GM19328 (cell line): ENCODE data around the gene CAVIN4.

Experiments used
- ATAC-seq: cut with Tn5 transposase; IDR thresholded peaks from one replicate; pipeline ENCODE4 v1.9.1; 2021; ENCODE audit warnings: mild to moderate bottlenecking, moderate library complexity; ENCODE audit not compliant: unreplicated experiment

The CAVIN4 gene

GRCh38 chr9:100577776-100578448, at the start of gene CAVIN4:
TSS of gene CAVIN4 (plus strand) at chr9:100578079. CDS start at chr9:100578144, 65 bp downstream.
- no peak for ATAC-seq

GRCh38 chr9:100534401-100534800, 43.5 kb upstream of the CAVIN4 start:
- ATAC-seq, result no peak

- ATAC-seq, result no peak
These were observed 37.6 kb upstream of the CAVIN4 start for GRCh38 chr9:100540327-100540726.

- no peak for ATAC-seq
These were observed 28.8 kb upstream of the CAVIN4 start for GRCh38 chr9:100549048-100549447.

- peak; percentile 36 for ATAC-seq
These were observed 22.9 kb upstream of the CAVIN4 start for GRCh38 chr9:100554935-100555401.

GRCh38 chr9:100555471-100555870, 22.4 kb upstream of the CAVIN4 start:
- peak; percentile 70 for ATAC-seq

- ATAC-seq, result no peak
These were observed 20.8 kb upstream of the CAVIN4 start for GRCh38 chr9:100557053-100557452.

- ATAC-seq, result no peak
These were observed 16.6 kb upstream of the CAVIN4 start for GRCh38 chr9:100561256-100561655.

- ATAC-seq, result no peak
These were observed 10.0 kb upstream of the CAVIN4 start for GRCh38 chr9:100567856-100568255.

- ATAC-seq, result no peak
These were observed 4.1 kb upstream of the CAVIN4 start for GRCh38 chr9:100573655-100574260.

- no peak for ATAC-seq
These were observed 2.9 kb upstream of the CAVIN4 start for GRCh38 chr9:100575006-100575405.

GRCh38 chr9:100575765-100576386, 2.0 kb upstream of the CAVIN4 start:
- ATAC-seq, result no peak

GRCh38 chr9:100578610-100579009, 731 bp downstream of the CAVIN4 start:
- no peak for ATAC-seq

GRCh38 chr9:100579665-100580064, 1.8 kb downstream of the CAVIN4 start:
- no peak for ATAC-seq

- ATAC-seq, result no peak
These were observed 2.4 kb downstream of the CAVIN4 start for GRCh38 chr9:100580257-100580656.

- no peak for ATAC-seq
These were observed 3.2 kb downstream of the CAVIN4 start for GRCh38 chr9:100581081-100581480.

- ATAC-seq, result no peak
These were observed 3.8 kb downstream of the CAVIN4 start for GRCh38 chr9:100581661-100582060.

GRCh38 chr9:100583014-100583802, 5.3 kb downstream of the CAVIN4 start:
- ATAC-seq, result no peak

- no peak for ATAC-seq
These were observed 7.1 kb downstream of the CAVIN4 start for GRCh38 chr9:100584951-100585350.

- ATAC-seq, result no peak
These were observed 8.2 kb downstream of the CAVIN4 start for GRCh38 chr9:100586093-100586492.

- no peak for ATAC-seq
These were observed 9.5 kb downstream of the CAVIN4 start for GRCh38 chr9:100587375-100587774.
